Renal cortical epithelial cell (primary cell): ENCODE results near the gene TICAM1. TPM values are rescaled to one million over a fixed set of nuclear protein-coding genes. Genes with fewer than 3 reads are reported as not detected.
"Not testable (repeated sequence)": the region's sequence is repeated elsewhere in the genome, so short reads cannot be mapped to it uniquely, and the experiment has no call there.

ENCODE experiments used
- DNase-seq: peaks from one replicate; pipeline ENCODE4 v3.0.0-alpha.2; 2011; ENCODE audit warnings: low read depth
- total RNA-seq: library from RNA; depleted of rRNA; stranded (reverse); fragments of >200 nt; gene quantifications from 2 replicates; pipeline ENCODE4 v1.2.3, GENCODE V29; 2014

Gene TICAM1
- total RNA-seq, 1 donor from 2014 or later: 9.0 TPM

DNA sequence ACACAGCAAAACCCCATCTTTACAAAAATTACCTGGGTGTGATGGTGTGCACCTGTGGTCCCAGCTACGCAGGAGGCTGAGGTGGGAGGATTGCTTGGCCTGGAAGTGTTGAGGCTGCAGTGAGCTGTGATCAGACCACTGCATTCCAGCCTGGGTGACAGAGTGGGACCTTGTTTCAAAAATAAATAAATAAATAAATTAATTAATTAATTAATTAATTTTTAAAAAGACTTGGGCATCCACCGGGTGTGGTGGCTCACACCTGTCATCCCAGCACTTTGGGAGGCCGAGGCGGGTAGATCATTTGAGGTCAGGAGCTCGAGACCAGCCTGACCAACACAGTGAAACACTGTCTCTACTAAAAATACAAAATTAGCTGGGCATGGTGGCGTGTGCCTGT is 26.4 kb downstream of the TICAM1 start:
- DNase-seq: not testable (repeated sequence)

DNA sequence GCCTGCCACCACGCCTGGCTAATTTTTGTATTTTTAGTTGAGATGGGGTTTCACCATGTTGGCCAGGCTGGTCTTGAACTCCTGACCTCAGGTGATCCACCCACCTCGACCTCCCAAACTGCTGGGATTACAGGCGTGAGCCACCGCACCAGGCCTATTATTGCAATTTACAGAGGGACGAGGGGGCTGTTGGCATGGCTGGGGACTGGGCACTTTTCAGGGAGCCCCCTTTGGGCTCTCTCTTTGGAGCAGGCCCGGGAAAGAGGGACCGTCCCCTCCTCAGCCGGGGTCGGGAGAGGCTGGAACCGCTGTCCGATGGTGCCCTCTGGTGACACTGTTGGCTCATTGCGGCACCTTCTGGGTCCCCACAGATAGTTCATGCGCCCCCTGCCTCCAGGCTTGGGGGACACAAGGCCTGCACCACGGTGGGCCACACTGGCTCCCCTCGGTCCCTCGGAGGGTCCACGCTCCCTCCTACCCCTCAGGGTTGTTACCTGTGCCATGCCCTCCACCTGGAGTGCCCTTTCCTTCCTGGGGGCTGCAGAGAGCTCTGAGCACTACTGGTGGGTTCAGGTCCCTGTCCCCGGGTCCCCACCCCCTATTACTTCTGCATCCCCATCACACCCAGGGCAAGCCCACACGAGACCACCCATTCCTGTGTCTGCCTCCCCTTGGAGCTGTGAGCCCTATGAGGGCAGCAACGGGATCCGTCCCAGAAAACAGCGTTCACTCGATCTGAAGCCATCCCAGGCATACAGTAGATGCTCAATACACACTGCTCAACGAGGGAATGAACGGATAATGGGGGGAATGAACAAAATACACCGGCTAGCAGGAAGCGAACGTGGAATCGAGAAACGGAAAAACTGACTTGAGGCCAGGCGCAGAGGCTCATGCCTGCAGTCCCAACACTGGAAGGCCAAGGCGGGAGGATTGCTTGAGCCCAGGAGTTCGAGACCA is 27.5 kb downstream of the TICAM1 start:
- no peak for DNase-seq

DNA sequence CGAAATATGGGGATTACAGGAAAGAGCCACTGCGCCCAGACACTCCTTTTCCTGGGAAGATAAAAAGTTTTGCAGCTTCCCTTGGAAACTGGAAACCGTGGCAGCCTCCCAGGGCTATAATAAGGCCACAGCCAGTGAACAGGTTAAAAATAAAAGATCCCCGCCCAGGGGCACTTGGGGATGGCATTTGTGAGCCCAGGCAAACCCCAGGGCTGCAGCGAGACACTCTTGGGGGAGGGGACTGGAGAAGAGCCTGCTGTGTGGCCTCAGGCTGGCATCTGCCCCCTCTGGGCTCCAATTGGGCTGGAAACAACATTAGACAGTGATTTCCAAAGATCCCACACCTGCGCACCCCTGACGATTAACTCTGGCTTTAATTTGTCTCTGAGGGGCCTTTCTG is 28.8 kb downstream of the TICAM1 start:
- DNase-seq: no peak

DNA sequence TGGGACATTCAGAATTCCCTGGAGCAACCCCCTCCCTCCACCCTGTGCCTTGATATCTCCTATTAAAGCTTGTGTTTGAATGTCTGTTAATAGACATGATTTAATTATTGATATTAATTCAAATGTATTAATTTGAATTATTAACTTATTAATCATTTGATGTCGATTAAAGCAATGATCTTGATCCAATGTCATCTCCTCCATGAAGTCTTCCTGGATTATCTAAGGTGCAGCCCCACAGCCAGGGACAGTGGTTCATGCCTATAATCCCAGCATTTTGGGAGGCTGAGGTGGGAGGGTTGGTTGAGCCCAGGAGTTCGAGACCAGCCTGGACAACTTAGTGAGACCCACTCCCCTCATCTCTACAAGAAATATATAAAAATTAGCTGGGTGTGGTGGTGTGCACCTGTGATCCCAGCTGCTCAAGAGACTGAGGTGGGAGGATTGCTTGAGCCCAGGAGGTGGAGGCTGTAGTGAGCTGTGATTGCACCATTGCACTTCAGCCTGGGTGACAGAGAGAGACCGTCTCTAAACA is 30.4 kb downstream of the TICAM1 start:
- DNase-seq: no peak

DNA sequence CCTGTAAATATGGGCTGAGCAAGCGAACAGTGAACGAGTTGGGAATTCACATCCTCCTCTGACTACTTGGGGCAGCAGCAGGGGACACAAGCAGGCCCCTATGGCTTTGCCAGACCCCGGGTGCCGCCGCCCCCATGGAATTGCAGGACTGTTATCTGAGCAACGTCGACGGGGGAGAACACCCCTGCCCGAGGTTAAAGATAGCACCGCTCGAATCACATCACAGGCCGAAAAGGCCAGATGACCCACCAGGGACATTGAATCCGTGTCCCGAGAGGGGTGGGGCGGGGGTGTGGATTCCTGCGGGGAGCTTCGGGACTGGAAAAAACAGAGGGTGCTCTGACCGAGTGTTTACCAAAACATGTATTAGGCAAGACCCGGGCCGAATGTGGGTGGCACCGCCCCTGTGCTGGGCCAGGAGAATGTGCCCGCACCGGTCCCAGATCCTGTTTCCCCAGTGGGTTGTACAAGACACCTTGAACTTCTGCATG is 30.9 kb downstream of the TICAM1 start:
- DNase-seq: no peak

DNA sequence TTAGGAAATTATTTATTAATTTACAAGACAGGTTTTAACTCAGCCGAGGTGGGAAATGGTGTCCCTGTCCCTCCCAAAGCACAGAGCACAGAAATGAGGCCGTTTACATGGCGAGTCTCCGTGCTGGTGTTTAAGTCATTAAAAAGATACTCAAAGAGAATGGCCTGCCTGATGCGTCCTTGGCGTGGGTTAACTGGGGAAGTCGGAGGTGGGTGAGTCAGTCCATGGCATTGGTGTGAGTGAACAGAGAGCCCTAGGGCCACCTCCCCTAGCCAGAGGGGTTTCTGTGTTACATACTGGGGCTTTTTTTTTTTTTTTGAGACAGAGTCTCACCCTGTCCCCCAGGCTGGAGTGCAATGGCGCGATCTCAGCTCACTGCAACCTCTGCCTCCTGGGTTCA is 36.1 kb downstream of the TICAM1 start:
- no peak for DNase-seq

DNA sequence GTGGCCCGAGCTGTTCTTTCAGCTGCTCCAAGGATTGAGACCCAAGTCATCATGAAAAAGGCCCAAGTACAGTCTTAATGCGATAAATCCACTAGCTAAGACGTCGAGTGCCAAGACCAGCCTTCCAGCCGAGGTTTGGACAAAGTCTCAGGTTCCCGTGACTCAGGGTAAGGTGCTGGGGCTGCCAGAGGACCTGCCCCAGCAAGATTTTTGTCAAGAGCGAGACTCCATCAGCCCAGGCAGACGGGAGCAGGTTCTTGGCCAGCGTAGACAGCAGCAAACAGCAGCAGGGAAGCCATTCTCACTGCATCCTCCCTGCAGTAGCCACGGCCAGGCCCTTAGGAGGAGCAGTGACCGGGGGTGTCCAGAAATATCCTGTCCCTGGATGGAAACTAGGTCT is 36.5 kb downstream of the TICAM1 start:
- no peak for DNase-seq

DNA sequence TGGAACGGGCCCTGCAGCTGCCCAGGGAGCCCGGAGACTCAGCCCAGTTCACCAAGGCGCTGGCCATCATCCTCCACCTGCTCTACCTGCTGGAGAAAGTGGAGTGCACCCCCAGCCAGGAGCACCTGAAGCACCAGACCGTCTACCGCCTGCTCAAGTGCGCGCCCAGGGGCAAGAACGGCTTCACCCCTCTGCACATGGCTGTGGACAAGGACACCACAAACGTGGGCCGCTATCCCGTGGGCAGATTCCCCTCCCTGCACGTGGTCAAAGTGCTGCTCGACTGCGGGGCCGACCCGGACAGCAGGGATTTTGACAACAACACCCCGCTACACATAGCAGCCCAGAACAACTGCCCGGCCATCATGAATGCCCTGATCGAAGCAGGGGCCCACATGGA is 38.2 kb downstream of the TICAM1 start:
- not testable (repeated sequence) for DNase-seq

DNA sequence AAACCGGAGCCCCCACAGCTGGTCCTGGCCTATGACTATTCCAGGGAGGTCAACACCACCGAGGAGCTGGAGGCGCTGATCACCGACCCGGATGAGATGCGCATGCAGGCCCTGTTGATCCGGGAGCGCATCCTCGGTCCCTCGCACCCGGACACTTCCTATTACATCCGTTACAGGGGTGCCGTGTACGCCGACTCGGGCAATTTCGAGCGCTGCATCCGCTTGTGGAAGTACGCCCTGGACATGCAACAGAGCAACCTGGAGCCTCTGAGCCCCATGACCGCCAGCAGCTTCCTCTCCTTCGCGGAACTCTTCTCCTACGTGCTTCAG is 38.7 kb downstream of the TICAM1 start:
- not testable (repeated sequence) for DNase-seq

DNA sequence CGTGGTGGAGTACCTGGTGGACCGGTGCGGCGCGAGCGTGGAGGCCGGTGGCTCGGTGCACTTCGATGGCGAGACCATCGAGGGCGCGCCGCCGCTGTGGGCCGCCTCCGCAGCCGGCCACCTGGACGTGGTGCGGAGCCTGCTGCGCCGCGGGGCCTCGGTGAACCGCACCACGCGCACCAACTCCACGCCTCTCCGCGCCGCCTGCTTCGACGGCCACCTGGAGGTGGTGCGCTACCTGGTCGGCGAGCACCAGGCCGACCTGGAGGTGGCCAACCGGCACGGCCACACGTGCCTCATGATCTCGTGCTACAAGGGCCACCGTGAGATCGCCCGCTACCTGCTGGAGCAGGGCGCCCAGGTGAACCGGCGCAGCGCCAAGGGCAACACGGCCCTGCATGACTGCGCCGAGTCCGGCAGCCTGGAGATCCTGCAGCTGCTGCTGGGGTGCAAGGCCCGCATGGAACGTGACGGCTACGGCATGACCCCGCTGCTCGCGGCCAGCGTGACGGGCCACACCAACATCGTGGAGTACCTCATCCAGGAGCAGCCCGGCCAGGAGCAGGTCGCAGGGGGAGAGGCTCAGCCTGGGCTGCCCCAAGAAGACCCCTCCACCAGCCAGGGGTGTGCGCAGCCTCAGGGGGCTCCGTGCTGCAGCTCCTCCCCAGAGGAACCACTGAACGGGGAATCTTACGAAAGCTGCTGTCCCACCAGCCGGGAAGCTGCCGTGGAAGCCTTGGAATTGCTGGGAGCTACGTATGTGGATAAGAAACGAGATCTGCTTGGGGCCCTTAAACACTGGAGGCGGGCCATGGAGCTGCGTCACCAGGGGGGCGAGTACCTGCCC is 39.3 kb downstream of the TICAM1 start:
- DNase-seq: not testable (repeated sequence)

DNA sequence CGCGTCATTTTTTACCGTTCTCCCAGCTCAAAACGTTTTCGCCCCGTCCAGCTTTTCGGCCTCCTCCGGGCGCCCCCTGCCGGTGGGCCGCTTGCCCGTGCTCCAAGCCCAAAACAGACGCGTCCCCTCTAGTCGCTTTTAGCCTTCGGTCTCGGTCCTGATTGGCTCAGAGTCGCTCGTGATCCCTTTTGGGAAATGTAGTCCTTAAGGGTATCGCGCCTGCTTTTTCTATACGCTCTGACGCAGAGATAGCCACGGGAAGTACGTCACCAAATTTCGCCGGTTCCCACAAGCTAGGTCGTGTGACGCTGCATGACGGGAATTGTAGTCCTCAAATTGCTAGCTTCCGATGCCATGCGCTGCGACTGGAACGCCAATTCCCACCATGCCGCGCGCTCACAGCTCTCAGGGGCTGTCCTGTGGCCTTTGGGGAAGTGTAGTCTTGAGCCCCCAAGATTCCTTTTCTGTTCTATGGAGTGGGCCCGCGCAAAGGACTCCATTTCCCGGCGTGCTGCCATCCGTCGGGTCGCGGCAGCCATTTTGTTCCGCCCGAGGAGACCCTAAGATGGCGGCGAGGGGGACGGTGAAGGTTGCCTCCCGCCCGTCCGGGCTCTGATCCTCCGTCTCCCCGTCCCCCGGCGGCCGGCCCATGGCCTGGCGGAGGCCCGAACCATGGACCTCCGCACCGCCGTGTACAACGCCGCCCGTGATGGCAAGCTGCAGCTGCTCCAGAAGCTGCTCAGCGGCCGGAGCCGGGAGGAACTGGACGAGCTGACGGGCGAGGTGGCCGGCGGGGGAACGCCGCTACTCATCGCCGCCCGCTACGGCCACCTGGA is 40.1 kb downstream of the TICAM1 start, which contains the start of gene FEM1A:
Gene FEM1A (plus strand): TSS at position 552 of the 836 bp plus-strand sequence. CDS start 121 bp downstream, at position 673.
- DNase-seq: peak; percentile 100

DNA sequence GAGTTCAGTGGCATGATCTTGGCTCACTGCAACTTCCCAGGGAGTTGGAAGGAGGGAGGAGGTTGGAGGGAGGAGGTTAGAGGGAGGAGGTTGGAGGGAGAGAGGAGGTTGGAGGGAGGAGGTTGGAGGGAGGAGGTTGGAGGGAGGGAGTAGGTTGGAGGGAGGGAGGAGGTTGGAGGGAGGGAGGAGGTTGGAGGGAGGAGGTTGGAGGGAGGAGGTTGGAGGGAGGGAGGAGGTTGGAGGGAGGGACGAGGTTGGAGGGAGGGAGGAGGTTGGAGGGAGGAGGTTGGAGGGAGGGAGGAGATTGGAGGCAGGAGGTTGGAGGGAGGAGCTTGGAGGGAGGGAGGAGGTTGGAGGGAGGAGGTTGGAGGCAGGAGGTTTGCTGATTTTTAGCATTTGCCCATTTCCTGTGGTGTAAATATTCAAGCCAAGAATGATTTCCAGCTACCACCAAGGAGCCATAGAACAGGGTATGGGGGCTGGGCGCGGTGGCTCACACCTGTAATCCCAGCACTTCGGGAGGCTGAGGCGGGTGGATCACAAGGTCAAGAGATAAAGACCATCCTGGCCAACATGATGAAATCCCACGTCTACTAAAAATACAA is 45.0 kb downstream of the TICAM1 start:
- DNase-seq: not testable (repeated sequence)

DNA sequence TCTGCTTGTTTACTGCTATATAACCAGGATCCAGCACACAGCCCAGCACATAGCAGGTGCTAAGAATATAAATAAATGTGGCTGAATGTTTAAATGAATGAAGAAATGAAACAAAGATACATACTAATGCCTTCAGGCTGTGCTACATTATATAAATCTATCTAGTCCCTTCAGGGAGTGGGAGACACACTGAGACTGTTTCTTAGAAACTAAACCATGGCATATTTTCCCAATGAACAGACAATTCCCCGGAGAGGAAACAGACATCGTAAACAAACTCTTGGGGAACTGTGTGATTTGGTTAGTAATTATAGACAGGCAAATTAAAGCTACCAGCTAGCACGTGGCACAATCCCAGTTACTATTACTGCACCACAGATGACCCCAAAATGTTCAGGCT is 49.7 kb downstream of the TICAM1 start:
- no peak for DNase-seq

DNA sequence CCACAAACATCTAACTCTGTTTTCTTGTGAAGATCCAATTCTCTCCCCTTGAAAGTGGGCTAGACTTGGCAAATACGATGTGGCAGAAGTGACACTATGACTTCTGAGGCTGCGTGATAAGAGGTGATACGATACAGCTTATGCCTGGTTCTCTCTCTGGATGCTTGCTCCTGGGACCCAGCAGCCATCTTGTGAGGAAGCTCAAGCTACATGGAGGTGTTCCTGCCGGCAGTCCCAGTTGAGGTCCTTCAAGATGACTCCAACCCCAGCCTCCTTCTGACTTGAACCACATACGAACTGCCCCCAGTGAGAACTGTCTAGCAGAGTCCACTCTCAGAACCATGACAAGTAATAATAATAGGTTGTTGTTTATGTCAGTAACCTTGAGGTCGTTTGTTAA is 50.7 kb downstream of the TICAM1 start:
- no peak for DNase-seq

DNA sequence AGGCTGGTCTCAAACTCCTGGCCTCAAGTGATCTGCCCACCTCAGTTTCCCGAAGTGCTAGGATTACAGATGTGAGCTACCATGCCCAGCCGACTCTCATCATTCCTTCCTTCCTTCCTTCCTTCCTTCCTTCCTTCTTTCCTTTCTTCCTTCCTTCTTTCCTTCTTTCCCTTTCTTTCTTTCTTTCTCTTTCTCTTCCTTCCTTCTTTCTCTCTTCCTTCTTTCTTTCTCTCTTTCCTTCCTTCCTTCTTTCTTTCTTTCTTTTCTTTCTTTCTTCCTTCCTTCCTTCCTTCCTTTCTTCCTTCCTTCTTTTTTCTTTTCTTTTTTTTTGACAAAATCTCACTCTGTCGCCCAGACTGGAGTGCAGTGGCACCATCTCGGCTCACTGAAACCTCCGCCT is 53.4 kb downstream of the TICAM1 start:
- DNase-seq: not testable (repeated sequence)

DNA sequence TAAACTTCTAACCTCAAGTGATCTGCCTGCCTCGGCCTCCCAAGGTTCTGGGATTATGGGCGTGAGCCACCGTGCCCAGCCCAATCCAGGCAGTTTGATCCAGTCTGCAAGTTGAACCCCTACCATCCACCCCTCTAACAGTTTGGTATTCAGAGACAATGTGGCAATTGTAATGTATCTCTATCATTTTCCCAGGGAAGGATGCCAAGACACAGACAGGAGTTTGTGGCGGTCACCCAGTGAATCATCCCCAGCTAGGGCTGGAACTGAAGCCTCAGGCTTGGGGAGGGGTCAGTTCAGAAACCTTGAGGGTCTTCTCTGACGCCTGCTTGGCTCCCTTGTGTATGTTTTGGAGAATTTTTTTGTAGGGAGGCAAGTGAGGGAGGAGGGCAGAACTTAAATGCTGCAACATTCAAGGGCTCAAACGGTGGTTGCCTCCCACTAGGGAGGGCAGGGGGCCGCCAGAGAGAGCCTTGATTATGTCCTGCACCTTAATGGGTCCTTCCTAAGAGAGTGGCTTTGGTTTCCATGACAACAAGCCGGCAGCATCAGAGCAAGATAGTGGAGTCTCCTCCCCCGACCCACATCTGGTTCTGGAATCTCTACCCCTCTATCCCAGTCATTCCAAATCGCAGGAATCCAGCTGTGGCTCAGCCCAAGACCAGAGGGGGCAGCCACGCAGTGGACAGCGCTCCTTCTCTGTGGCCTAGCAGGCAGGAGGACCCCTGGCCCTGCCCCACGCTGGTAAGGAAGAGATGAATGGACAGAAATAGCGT is 54.9 kb downstream of the TICAM1 start:
- DNase-seq: no peak

DNA sequence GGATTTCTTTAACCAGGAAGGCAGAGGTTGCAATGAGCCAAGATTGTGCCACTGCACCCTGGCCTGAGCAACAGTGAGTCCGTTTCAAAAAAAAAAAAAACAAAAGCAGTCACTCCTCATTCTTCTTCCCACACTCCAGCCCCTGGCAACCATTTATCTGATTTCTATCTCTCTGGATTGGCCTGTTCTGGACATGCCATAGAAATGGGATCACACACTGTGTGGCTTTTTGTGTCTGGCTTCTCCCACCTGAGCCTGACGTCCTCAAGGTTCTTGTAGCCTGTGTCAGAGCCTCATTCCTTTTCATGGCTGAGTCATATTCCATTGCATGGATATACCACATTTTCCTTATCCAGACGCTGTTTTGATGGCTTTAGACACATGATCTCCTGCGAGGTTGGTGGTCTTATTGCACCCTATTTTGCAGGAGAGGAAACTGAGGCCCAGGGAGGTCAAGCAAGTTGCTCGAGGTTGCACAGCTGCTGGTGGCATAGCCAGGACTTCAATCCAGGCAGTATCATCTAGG is 55.8 kb downstream of the TICAM1 start:
- DNase-seq: no peak

DNA sequence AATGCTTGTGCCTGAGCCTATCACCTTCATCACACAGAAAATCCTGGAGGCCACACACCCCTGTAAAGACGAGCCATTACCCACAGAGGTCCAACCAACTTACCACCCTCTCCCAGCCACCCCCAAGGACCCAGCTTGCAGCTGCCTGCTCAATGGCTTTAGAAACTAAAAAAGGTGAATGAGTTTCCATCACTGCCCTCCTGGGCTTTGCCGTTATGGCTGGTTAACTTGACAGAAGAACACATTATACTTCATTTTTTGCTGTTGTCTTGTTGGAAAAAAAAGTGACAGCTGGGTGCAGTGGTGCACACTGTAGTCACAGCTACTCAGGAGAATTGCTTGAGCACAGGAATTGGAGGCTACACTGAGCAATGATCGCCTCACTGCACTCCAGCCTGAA is 57.4 kb downstream of the TICAM1 start:
- no peak for DNase-seq

DNA sequence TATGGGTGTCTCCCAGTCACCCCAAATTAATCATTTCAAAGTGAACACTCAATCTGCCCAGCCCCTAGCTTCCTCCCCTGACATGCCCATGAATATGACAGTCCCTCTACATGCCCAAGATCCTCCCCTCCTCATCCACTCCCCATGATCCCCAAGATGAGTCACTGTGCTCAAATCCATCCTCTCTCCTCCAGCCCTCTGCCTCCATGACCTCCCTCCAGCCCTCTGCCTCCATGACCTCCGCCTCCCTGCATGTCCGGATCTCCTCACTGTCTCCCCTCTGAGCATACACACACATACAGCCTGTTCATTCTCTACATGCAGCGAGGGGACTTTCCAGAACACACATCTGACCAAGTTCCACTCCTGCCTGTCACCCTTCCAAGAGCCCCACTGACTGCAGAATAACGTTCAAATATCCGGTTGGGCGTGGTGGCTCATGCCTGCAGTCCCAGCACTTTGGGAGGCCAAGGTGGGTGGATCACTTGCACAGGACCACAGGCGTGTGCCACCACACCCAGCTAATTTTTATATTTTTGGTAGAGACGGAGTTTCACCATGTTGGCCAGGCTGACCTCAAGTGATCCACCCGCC is 58.4 kb downstream of the TICAM1 start:
- no peak for DNase-seq
